ENCODE data around the gene TAPBP. TPM values are rescaled to one million over a fixed set of nuclear protein-coding genes. Genes with fewer than 3 reads are reported as not detected.
"Not testable (repeated sequence)": the region's sequence is repeated elsewhere in the genome, so short reads cannot be mapped to it uniquely, and the experiment has no call there.

Gene TAPBP
- total RNA-seq, 1 donor from 2014 or later, result 415 TPM

DNA sequence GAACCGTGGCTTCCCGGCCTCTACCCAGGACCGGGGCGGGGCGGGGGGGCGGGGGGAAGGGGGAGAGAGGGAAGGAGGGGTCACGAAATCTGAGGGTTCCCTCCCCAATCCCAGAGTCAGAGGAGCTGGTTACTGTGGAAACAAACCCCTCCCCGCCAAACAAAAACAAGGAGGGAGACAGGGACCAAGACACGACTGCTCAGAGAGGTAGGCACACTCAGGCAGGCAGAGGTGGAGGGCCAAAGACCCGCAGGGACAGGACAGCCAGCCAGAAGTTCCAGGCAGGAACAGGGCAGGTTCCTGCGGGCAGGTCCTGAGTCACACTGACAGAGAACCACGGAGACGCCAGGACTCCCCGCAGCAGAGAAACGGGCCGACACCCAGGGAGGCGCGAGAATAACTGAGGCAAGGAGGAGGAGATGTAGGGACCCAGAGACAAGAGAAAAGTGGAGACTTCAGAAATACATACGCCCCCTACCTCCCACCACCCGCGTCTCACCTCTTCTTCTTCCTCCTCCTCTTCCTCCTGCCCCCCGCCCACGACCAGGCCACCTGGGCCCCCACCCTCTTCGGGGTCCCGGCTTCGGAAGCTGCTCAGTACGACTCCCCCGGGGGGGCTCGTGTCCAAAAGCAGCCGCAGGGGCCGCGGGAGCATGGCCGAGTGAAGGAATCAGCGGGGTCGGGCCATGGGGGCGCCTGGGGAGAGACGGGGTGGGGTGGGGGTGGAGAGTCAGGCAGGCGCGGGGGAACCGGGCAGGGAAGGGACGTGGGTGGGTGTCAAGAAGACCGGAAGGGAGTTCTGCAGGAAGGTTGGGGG is 15.7 kb downstream of the TAPBP start:
- no peak for DNase-seq (ENCODE audit: extremely low read depth, low read depth, low spot score)

DNA sequence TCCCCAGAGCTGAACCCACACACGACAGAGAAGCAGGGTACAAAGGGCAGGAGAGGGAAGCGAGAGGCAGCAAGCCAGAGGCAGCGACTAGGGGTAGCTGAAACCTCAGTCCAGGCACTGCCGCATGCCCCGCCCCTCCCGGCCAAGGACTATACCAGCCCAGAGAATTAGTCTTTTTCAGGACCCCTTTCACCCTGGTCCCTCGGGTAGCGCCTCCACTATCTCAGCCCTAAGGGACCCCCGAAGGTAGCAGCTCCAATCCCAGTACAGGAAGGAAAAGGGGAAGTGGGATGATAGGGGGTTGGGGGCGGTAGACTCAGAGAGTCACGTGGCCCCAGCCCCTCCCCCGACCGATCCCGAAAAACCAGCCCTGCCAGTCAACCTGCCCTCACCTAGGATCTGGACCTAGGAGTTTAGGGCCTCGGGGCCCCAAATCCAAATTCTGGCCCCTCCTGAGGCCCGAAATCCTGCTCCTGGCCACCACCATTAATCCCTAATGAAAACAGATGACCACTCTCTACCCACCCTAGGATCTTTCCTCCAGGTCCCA is 16.4 kb downstream of the TAPBP start:
- DNase-seq (ENCODE audit: extremely low read depth, low read depth, low spot score), result no peak

DNA sequence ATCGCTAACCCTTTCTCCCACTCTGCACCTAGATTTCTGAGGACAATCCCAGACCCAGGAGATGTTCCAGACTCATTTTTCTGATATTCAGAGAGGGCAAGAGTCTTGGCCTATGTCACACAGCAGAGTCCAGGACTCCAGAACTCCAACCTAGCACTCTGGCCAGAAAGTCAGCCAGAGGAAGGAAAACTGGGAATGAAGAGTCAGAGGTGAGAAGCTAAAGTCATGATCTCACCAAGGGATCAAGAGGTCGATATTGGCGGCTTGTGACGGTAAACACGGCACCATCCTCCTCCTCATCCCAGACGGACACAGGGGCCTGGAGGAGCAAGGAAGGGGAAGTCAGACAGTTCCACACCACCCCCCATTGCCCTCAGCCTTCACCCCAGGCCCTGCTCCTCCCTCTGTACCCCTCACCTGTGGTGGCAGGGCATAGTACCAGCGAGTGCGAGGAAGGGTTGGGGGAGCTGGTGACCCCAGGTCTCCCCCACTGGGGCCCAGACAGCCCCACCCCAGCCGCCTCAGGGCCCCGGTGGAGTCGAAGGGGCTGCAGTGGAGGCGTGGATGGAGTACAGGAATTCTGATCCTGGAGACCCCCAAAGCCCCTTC is 17.0 kb downstream of the TAPBP start:
- DNase-seq (ENCODE audit: extremely low read depth, low read depth, low spot score), result no peak

- DNase-seq (ENCODE audit: extremely low read depth, low read depth, low spot score), result no peak
Measured at GRCh38 chr6:33295621-33296369, 18.1 kb downstream of the TAPBP start.

DNA sequence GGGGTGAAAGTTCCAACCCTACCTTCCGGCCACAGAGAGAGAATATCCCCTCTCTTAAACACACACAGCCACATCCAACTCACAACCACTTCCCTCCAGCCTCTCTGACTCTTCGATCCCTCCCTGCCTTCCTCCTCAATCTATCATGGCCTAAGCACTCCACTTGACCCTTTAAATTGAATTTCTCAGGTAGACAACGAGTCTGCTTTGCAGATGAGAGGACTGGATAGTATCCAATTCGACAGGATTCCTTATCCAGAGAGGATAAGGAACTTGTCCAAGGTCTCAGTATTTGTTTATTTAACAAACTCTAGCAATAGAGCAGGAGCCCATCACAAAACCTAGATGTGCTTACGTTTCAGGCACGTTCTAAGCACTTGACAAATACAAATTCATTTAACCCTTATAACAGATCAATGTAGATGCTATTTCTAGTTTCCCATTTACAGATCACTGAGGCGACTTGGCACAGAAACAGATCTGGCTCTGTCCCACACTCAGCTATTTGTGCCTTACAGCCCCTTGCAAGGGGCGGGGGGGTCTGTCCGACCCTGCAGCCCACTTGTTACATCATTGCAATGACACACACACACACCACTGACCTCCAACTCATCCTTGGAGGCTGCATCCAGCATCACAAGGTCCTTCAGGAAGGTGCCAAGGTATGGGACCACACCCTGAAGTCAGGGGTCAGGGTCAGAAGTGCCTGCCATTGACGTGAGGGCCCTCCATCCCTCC is 19.6 kb downstream of the TAPBP start:
- DNase-seq (ENCODE audit: extremely low read depth, low read depth, low spot score), result no peak

GRCh38 chr6:33292996-33293682 is 20.7 kb downstream of the TAPBP start:
- no peak for DNase-seq (ENCODE audit: extremely low read depth, low read depth, low spot score)

DNA sequence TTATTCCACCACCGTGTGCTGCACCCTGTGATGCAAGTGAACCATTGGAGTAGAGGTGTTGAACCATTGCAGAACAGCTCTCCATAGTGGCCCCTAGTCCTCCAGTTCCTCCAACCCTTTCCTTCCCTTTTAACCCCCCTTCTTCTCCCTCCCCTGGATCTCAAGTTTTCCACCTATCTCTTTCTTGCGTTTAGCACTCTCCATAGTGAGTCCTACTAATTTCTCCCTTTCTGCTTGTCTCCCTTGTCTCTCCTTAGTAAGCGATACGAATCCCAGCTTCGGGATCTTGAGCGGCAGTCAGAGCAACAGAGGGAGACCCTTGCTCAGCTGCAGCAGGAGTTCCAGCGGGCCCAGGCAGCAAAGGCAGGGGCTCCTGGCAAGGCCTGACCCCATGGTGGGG is 23.4 kb downstream of the TAPBP start:
- DNase-seq (ENCODE audit: extremely low read depth, low read depth, low spot score), result no peak

GRCh38 chr6:33289784-33290315 is 24.0 kb downstream of the TAPBP start:
- DNase-seq (ENCODE audit: extremely low read depth, low read depth, low spot score), result no peak

DNA sequence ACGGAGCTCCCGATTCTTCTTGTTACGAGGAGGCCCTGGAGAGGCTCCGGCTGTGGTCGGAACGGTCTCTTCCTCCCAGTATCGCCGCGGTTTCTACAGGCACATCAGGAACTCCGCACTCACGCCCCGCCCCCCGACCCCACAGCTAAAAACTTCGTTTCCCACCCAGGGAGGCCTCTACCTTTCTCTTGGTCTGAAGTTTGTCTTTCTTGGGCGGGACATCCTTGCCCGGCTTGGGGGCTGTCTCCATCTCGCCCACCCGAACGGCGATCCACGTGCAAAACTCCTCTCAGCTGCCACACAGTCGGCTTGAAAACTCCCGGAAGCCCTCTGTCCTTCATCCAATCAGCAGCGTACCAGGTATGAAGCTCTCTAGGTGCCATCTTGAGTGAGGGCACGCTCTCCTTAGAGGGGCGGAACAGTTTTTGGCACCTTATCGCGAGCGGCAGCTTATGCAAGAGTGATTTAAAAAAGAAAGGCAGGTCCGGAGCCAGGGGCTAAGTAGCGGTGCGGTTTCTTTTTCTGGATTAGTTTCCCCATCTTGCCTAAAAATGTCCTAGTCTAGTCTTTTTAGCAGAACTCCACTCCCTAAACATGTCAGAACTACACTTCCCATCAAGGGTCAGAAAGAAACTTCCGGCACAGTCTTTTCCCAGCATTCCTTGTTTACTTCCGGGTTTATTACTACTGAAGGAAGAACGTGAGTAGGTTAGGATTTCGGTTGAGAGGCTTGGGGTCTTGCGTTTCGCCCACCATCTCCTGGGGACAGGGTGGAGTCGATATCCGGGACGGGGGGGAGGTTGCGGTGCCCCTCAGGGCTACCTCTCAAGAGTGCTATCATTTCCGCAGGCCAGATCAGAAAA is 24.7 kb downstream of the TAPBP start, which contains the start of the genes PFDN6 and WDR46:
Gene PFDN6 (plus strand): TSS at position 681 of the 863 bp plus-strand sequence. CDS start 256 bp downstream, outside the sequence.
Gene WDR46 (minus strand): TSS at position 319 of the 863 bp plus-strand sequence. CDS start 69 bp downstream, at position 250.
- peak; percentile 78 for DNase-seq (ENCODE audit: extremely low read depth, low read depth, low spot score)

GRCh38 chr6:33288141-33288920 is 25.5 kb downstream of the TAPBP start:
- DNase-seq (ENCODE audit: extremely low read depth, low read depth, low spot score), result no peak

DNA sequence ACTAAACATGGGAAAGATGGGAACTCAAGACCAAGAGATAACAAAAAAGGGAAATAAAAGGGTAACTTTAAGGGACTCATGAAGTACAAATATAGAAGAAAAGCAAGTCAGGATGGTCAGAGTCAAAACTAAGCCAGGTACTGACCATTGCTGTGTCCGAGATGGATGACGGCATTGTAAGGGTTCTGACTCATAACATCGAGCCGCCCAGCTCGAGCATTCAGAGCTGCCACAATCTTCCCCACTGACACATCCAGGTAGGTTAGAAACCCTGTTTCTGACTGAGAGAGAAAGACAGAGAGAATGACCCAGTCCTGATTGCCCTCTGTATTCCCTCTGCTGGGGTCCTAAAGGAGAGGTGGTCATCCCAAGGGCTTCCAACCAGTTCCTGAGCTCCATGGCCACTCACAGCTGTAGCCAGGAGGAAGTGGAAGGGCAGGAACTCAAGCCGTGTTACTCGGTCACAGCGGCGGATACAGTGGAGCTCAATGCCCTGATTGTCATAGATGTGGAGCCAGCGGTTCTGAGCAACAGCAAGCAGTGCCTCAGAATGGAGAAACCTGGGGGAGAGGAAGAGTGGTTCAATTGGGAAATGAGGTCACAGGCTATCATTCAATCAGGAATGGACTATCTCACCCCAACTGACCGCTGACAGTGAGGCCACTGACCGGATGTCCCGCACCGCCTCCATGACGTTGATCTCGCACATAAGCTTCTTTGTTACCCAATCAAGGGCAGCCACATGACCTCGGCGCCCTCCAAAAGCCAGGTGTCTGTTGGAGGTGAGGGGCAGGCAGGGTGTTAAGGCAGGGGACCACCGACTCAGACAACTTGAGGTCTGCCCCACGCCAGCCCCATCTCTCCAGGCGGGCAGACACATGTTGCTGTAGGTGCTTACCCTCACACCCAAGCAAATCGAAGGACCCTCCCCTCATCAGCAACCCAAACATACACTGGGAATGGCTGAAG is 26.6 kb downstream of the TAPBP start:
- DNase-seq (ENCODE audit: extremely low read depth, low read depth, low spot score), result no peak

GRCh38 chr6:33285214-33285613 is 28.7 kb downstream of the TAPBP start:
- not testable (repeated sequence) for DNase-seq (ENCODE audit: extremely low read depth, low read depth, low spot score)

- no peak for DNase-seq (ENCODE audit: extremely low read depth, low read depth, low spot score)
Measured at GRCh38 chr6:33280539-33280938, 33.3 kb downstream of the TAPBP start.

DNA sequence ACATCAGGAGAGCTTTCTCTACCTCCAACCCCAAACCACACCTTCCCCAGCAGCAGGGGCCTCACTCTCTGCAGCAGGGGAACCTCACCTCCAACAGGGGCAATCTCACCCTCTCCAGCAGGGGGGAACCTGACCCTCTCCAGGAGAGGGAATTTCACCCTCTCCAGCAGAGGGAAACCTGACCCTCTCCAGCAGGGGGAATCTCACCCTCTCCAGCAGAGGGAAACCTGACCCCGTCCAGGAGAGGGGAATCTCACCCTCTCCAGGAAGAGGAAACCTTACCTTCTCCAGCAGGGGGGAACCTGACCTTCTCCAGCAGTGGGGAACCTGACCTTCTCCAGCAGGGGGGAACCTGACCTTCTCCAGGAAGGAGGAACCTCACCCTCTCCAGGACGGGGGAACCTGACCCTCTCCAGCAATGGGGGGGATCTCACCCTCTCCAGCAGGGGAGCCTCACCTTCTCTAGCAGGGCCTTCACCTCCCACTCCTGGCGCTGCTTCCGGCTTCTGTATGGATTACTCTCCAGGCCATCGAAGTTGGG is 33.8 kb downstream of the TAPBP start:
- no peak for DNase-seq (ENCODE audit: extremely low read depth, low read depth, low spot score)

- no peak for DNase-seq (ENCODE audit: extremely low read depth, low read depth, low spot score)
Measured at GRCh38 chr6:33279257-33279695, 34.6 kb downstream of the TAPBP start.

DNA sequence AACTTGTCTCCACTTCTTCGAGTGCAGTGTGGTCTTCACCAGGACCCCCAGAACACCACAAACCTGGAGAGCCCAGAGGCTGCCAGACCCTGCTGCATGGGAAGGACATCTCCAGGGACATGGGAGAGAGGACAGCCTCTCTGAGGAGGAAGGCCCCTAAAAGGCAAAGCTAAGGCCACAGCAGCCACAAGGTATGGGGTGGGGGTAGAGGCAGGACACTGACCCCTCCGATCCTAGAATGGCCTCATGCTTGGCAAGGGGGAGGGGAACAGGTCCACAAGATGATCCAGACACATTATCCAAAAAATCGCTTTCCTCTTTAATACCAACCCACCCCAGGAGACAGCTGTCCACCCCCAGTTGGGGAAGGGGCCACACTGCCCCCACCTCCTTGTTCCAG is 35.1 kb downstream of the TAPBP start:
- no peak for DNase-seq (ENCODE audit: extremely low read depth, low read depth, low spot score)

Data from glomerular endothelial cell (primary cell).